GM19467 (cell line): ENCODE measurements around the gene OR7C1.
"Not testable (repeated sequence)": the region's sequence is repeated elsewhere in the genome, so short reads cannot be mapped to it uniquely, and the experiment has no call there.

ENCODE experiments used
- ATAC-seq: cut with Tn5 transposase; IDR thresholded peaks from one replicate; pipeline ENCODE4 v1.9.1; 2021; ENCODE audit warnings: mild to moderate bottlenecking, moderate library complexity; ENCODE audit not compliant: unreplicated experiment

The OR7C1 gene

DNA sequence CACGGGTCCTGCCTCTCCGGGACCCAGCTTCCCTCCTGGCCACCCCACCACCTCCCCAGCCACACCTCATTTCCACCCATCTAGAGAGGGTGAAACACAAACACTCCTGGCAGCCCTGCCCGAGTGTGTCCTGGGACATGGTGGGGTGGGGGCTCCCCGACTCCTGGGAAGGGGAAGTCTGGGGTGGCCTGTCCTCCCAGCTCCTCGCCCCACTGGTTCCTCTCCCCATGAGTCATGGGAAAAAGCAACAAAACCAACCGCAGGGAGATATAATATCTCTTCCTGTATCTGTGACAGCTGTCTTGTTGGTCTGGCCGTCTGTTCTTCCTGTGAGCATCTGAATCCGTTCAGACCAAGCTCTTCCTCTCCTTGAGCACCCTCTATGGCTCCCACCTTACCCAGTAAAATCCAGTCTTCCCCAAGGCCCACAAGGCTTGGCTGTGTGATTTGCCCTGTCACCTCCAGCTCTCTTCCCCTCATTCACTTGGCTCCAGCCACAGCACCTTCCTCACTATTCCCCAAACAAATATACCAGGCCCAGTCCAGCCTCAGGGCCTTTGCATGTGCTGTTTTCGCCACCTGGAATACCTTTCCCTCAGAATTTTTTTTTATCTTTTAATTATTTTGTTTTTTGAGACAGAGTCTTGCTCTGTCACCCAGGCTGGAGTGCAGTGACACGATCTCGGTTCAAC lies 49.7 kb downstream of the OR7C1 start:
- ATAC-seq, result not testable (repeated sequence)

DNA sequence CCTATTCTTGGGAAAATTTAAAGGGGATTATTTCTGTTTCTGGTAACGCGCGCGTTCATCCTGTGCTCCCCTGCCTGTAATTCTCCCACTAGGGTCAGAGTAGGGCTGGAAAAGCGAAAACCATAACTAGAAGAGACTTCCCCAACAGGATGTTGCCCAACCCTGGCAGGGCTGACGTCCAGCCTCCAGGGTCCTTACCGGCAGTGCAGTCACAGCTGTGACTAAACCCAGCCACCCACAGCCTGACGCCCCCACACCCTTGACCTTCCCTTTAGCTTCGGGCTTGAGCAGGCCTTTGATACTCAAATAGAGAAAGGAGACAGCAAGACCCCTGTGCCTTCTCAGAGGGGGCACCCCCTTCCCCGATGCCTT lies 50.3 kb downstream of the OR7C1 start:
- ATAC-seq, result not testable (repeated sequence)

DNA sequence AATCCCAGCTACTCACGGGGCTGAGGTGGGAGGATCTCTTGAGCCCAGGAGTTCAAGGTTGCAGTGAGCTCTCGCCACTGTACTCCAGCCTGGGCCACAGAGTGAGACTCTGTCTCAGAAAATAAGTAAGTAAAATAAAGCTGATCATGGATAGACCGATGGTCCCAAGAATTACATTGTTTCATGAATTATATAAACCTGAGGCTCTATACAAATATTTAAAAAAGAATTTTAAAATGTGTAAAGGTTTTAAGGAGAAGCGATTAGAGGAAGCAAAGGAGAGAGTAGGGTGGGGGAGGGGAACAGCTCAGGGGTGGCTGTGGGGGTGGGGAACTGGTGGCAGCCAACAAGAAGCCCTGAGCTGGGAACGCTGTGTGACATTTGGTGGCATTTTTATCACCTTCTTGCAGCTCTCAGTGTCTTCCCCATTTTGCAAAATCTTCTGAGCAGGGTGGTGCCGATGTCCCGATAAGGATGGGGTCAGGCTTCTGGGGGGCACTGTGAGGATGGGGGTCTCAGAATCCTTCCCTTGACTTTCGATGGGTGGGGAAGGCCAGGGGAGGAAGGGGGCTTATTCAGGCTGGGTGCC lies 51.5 kb downstream of the OR7C1 start:
- not testable (repeated sequence) for ATAC-seq

DNA sequence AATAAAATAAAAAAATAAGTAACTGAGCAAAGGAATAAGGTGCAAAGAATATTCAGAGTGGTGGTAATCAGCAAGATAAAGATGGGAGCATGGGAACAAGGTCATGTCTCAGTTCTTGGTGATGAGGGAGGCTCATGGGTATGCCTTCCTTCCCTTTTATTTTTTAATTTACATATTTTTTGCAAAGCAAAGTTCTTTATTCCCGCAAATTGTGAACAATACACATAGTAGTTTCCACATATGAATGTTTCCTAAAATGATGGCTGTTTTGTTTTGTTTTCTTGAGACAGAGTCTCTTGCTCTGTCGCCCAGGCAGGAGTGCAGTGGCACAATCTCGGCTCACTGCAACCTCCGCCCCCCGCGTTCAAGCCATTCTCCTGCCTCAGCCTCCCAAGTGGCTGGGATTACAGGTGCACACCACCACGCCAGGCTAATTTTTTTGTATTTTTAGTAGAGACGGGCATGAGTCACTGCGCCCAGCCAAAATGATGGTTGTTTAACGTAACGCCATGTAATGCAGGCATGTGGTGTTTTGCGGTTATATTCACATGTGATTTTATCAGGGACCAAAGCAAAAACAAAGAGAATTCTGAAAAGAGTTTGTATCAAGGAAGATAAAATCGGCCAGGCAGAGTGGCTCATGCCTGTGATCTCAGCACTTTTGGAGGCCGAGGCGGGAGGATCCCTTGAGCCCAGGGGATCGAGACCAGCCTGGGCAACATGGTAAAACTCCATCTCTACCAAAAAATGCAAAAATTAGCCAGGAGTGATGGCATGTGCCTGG lies 52.2 kb downstream of the OR7C1 start:
- no peak for ATAC-seq

DNA sequence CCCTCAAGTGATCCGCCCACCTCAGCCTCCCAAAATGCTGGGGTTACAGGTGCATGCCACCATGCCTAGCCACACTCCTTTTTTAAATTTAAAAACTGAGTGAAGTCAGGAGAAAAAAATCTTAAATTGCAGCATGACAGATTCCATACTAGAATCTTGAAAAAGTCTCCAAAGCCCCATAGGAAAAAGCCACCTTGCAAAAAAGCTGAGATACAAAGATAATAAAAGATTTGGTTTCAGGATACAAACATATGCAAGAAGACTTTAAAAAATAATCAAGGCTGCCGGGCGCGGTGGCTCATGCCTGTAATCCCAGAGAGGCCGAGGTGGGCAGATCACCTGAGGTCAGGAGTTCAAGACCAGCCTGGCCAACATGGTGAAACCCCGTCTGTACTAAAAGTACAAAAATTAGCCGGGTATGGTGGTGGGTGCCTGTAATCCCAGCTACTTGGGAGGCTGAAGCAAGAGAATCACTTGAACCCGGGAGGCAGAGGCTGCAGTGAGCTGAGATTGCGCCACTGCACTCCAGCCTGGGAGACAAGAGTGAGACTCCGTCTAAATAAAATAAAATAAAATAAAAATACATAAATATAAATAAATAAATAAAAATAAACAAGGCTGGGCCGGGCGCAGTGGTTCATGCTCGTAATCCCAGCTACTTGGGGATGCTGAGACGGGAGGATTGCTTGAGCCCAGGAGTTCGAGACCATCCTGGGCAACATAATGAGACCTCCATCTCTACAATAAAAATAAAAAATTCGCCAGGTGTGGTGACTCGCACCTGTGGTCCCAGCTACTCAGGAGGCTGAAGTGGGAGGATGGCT lies 53.1 kb downstream of the OR7C1 start:
- not testable (repeated sequence) for ATAC-seq

DNA sequence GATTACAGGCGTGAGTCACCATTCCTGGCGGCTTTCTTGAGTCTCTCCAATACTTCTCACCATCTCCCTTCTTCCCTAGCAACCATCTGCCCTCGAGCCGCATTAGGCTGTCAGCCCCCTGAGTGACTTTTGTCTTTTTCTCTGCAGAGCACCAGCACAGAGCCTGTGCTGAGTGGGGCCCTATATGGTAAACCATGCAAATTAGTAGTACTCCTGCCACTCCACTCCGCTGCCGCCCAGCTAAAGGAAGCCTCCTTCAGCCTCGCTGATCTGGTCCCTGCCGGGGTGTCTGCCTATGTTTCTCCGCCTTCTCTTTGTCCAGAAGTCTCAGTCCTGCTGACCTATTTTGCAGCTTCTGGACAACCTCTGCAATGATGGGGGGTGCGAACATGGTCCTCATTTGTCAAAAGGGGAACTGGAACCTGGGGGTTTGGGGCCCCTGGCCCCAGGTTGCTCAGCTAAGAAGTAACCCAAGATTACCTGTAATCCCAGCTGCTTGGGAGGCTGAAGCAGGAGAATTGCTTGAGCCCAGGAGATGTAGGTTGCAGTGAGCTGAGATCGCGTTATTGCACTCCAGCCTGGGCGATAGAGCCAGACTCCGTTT lies 54.3 kb downstream of the OR7C1 start:
- not testable (repeated sequence) for ATAC-seq

DNA sequence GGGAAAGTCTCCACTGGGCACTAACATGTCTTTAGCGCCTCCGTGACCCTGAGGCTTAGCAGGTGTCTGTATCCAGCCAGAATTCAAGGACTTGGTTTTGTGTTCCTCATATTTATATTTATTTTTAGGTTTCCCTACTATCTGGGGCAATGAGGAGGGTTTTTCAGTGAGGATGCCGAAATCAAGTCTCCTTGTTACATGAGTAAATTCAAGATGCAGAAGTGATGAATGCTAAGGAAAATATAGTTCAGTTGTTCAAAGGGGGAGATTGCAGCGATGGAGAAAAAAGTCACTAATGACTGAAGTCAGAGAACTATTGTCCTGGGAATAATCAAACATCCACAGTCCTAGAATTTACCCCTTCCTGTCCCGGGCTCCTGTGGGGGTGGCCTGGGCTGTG lies 55.8 kb downstream of the OR7C1 start:
- ATAC-seq, result no peak

DNA sequence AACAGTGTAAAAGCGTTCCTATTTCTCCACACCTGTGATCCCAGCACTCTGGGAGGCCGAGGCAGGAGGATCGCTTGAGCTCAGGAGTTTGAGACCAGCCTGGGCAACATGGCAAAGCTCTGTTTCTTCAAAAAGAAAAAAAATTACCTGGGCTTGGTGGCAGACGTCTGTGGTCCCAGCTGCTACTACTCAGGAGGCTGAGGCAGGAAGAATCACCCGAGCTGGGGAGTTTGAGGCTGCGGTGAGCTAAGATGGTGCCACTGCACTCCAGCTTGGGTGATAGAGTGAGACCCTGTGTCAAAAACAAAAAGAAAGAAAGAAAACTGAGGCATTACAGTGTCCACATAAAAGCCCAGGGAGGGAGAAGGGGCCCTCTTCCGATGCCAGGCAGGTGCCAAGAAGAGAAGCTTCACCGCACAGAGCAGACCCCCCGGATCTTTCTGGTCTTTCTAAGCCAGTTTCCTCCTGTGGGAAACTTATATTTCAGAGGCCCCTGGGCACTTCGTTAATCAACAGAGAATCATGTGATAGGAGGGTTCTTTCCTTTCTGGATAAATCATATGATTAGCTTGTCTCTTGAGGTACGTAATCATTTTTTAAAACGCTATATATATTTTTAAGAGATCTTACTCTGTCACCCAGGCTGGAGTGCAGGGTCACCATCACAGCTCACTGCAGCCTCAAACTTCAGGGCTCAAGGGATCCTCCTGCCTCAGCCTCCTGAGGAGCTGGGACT lies 56.7 kb downstream of the OR7C1 start, which contains the start of gene ADGRE2:
ADGRE2 (minus strand) TSS at position 451 of the 736 bp plus-strand sequence. CDS start 1,804 bp downstream, outside the sequence.
- ATAC-seq, result not testable (repeated sequence)

DNA sequence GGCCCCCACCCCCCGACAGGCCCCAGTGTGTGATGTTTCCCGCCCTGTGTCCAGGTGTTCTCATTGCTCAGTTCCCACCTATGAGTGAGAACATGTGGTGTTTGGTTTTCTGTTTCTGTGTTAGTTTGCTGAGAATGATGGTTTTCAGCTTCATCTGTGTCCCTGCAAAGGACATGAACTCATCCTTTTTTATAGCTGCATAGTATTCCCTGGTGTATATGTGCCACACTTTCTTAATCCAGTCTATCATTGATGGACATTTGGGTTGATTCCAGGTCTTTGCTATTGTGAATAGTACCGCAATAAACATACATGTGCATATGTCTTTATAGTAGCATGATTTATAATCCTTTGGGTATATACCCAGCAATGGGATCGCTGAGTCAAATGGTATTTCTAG lies 57.3 kb downstream of the OR7C1 start:
- not testable (repeated sequence) for ATAC-seq

DNA sequence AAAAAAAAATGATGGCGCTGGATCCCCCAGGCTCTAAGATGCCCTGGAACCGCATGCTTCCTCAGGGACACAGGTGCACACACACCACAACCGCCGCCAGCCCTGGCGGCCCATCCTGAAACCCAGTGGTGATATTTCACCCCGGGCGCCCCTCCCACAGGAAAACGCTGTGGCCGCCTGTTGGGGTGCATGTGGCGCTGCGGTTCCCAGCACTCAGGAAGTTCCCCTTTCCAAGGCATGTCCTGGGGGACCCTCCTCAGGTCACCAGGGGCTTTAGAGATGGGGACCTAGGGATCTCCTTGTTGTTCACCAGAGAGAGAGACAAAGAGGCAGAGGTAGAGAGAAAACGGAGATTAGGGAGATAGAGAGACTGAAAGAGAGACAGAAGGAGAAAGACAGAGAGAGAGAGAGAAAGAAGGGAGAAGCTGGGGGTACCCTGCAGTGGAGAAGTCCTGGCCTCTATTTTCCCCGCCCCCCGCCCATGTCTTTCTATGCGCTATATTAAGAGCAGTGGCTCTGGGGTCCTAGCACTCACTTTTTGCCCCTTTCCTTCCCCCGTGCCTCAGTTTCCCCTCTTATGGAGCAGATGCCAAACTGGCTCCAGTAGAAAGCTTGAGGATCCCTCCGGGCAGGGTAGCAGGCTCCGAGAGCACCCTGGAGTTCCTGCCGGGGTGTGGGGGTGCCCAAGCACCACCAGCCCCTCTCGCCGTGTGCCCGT lies 59.0 kb downstream of the OR7C1 start:
- ATAC-seq, result no peak

DNA sequence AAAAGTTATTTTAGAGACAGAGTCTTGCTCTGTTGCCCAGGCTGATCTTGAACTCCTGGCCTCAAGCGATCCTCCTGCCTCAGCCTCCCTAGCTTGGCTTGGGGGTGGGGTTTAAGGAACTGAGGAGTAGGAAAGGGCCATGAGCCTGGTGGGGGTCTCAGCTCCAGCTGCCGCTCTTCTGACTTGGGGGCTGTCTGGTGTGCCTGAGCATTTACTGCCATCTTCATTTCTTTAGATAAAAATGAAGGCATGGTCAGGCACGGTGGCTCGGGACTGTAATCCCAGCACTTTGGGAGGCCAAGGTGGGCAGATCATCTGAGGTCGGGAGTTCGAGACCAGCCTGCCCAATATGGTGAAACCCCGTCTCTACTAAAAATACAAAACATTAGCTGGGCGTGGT lies 59.7 kb downstream of the OR7C1 start:
- ATAC-seq, result not testable (repeated sequence)

DNA sequence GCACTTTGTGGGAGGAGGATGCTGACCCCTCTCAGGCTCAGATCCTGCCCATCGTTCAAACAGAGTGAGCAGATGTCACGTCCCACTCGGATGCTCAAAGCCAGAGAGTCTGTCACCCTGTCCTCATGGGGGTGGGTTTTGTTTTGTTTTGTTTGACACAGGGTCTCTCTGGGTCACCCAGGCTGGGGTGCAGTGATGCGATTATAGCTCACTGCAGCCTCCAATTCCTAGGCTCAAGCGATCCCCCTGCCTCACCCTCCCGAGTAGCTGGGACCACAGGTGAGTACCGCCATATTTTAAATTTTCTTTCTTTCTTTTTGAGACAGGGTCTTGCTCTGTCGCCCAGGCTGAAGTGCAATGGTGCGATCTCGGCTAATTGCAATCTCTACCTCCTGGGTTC lies 60.6 kb downstream of the OR7C1 start:
- no peak for ATAC-seq

DNA sequence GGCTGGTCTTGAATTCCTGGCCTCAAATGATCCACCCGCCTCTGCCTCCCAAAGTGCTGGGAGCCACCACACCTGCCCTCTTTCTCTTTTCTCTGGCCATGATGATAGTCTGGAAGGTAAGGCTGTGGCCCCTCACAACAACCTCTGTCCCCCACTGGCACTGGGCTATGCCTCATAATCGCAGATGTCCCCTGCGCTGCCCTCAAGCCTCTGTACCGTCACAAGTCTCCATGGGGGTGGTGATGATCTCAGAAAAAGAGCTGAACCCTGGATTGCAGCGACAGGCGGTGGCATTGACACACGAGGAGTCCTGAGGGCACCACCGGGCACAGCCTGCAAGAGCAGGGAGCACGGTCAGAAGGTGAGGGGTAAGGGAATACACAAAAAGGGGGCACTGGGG lies 61.3 kb downstream of the OR7C1 start:
- ATAC-seq, result not testable (repeated sequence)

DNA sequence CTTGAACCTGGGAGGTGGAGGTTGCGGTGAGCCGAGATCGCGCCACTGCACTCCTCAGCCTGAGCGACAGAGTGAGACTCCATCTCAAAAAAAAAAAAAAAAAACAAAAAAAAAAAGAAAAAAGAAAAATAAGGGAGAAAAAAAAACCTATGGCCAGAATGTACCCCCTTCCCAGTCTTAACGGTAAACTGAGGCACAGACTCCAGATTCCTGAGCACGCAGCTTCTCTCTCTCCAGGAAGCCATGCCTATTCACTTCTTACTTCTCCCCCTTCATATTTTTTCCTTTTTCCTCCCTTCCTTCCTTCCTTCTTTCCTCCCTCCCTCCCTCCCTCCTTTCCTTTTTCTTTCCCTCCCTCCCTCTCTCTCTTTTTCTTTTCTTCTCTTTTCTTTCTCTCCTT lies 62.0 kb downstream of the OR7C1 start:
- ATAC-seq, result no peak

DNA sequence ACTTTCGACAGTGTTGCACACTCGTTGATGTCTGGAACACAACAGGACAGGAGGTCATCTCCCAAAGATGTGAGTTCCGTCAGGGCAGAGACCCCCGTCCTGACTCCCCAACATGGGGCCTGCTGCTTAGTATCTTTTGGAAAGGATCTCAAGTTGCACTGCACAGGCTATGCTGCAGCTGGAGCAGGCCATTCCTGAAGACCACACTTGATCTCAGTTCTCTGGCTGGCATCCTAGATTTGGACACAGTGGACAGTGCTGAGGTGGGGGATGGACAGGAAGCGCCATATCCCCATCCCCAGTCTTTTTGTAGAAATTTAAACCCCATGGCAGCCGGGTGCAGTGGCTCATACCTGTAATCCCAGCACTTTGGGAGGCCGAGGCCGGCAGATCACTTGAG lies 62.5 kb downstream of the OR7C1 start:
- ATAC-seq, result no peak

DNA sequence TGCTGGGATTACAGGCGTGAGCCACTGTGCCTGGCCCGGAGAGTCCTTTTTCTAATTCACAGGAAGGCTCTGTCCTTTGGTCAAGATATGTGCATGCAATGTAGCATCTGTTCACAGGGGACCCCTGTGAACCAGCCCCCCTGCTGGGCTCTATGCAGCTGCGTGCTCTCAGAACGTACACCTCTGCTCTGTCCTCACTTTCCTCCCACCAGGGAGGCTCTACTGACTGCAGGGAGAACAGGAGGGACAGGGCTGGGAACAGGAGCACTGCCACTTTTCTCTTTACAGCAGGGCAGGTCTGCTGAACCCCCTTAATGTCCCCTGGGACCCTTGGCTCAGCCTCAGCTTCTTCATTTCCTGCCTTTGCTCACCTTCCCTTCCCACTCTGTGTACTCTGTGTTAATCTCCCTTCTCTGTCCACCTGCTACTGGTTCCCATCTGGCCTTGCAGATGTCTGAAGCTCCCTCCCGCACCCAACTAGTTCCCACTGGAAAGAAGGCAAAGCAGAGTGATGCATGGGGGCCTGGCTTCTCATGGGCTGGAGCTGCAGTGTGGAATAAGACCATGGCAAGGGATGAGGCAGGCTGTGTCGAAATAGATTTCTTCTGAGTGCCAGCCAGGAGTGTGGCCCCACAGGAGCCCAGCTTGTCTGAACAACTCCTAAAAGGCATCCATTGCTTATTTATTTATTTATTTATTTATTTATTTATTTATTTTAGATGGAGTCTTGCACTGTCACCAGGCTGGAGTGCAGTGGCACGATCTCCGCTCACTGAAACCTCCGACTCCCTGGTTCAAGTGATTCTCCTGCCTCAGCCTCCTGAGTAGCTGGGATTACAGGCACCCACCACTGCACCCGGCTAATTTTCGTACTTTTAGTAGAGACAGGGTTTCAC lies 63.8 kb downstream of the OR7C1 start:
- ATAC-seq, result no peak

DNA sequence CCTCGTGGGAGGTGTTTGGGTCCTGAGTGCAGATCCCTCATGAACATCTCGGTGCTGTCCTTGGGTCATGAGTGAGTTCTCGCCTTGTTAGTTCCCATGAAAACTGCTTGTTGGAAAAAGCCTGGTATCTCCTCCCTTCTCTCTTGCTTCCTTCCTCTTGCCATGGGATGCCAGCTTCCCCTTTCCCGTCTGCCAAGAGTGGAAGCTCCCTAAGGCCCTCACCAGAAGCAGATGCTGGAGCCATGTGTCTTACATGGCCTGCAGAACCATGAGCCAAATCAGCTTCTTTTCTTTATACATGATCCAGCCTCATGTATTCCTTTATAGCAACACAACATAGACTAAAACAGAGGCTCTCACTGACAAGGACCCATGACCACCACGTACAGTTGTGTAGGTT lies 64.8 kb downstream of the OR7C1 start:
- no peak for ATAC-seq

DNA sequence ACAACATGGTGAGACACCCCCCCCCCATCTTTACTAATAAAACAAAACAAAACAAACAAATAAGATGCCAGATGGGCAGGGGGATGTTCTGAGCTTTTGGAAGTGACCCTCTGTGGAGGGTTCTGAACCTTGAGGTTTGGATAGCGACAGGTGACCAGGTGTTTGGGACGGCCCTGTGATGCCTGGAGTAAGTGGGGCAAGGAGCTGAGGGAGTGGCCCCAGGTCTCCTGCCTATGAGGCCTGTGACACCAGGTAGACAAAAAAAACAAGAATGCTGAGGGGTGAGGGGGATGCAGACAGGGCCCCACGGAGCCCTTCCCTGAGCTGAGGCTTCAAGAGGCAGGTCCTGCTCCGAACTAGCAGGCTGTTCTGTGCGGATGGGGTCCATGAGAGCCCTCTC lies 65.8 kb downstream of the OR7C1 start:
- no peak for ATAC-seq
